ENCODE results near the gene GOLGA2. TPM values are rescaled to one million over a fixed set of nuclear protein-coding genes. Genes with fewer than 3 reads are reported as not detected.

GOLGA2 gene
- total RNA-seq, 1 donor from 2014 or later, result 53.5 TPM

GRCh38 chr9:128211186-128211980, 64.4 kb downstream of the GOLGA2 start:
- no peak overlapping the region for H3K4me3 Mint-ChIP-seq
- H3K4me1 Mint-ChIP-seq, result no peaks in the 10 kb centered on the region

GRCh38 chr9:128208946-128209669, 66.7 kb downstream of the GOLGA2 start:
- no peak overlapping the region for H3K4me3 Mint-ChIP-seq
- peaks cover 3% of the 10 kb centered on the region for H3K4me1 Mint-ChIP-seq
- DNase-seq (no peak), ATAC-seq (ENCODE audit: low read depth) (no peak)
- no peak overlapping the region for H3K27ac Mint-ChIP-seq
- intact Hi-C loops (cut with micrococcal nuclease), result no loop called here
- no peaks in the 10 kb centered on the region for H3K36me3 Mint-ChIP-seq (ENCODE audit: low read depth)
- no peak for TF ChIP-seq CTCF (IDR thresholded peaks at IDR 0.05)
- ChIA-PET CTCF (no interaction called here), POLR2A (no interaction called here)
- no peaks in the 10 kb centered on the region for H3K9me3 Mint-ChIP-seq
- peaks cover 30% of the 10 kb centered on the region for H3K27me3 Mint-ChIP-seq

More at GRCh38 chr9:128211186-128211980, 64.4 kb downstream of the GOLGA2 start:
- Mint-ChIP-seq H3K27me3 (peaks cover 15% of the 10 kb centered on the region), H3K27ac (no peak overlapping the region), H3K36me3 (ENCODE audit: low read depth) (no peaks in the 10 kb centered on the region), H3K9me3 (no peaks in the 10 kb centered on the region)
- TF ChIP-seq CTCF (IDR thresholded peaks at IDR 0.05), result no peak
- ChIA-PET POLR2A (interaction anchor here (0.6 kb wide), 2 partner anchors 51 to 53 kb away, joined by 3 to 6 read pairs; partner anchors contain the start of gene BBLN), CTCF (no interaction called here)
- no peak for ATAC-seq (ENCODE audit: low read depth)
- intact Hi-C loops (cut with micrococcal nuclease), result no loop called here
- no peak for DNase-seq

GRCh38 chr9:128208386-128208785, 67.4 kb downstream of the GOLGA2 start:
- peaks cover 3% of the 10 kb centered on the region for H3K4me1 Mint-ChIP-seq
- intact Hi-C loops (cut with micrococcal nuclease), result no loop called here
- CTCF ChIA-PET, result no interaction called here
- peaks cover 28% of the 10 kb centered on the region for H3K27me3 Mint-ChIP-seq
- ATAC-seq (ENCODE audit: low read depth) (no peak), DNase-seq (no peak)
- no peak overlapping the region for H3K27ac Mint-ChIP-seq
- no peak overlapping the region for H3K4me3 Mint-ChIP-seq
- TF ChIP-seq CTCF (IDR thresholded peaks at IDR 0.05), result no peak
- POLR2A ChIA-PET, result interaction anchor here (0.5 kb wide), 1 partner anchor 417 kb away, joined by 3 read pairs; no protein-coding TSS in a partner anchor
- H3K36me3 Mint-ChIP-seq (ENCODE audit: low read depth), result no peaks in the 10 kb centered on the region
- no peaks in the 10 kb centered on the region for H3K9me3 Mint-ChIP-seq

- H3K4me1 Mint-ChIP-seq, result peaks cover 7% of the 10 kb centered on the region
- no peak for ATAC-seq (ENCODE audit: low read depth)
- H3K27ac Mint-ChIP-seq, result no peak overlapping the region
- H3K4me3 Mint-ChIP-seq, result no peak overlapping the region
- CTCF ChIA-PET, result no interaction called here
- no peaks in the 10 kb centered on the region for H3K36me3 Mint-ChIP-seq (ENCODE audit: low read depth)
- POLR2A ChIA-PET, result interaction anchor here (0.6 kb wide), 1 partner anchor 19 kb away, joined by 8 read pairs; no protein-coding TSS in a partner anchor
- TF ChIP-seq CTCF (IDR thresholded peaks at IDR 0.05), result no peak
- intact Hi-C loops (cut with micrococcal nuclease), result no loop called here
- no peak for DNase-seq
- H3K9me3 Mint-ChIP-seq, result no peaks in the 10 kb centered on the region
- H3K27me3 Mint-ChIP-seq, result peaks cover 27% of the 10 kb centered on the region
Measured at GRCh38 chr9:128206916-128207910, 68.6 kb downstream of the GOLGA2 start.

Measured in activated B cell treated with CpG ODN at 0.5 μM for 24 hours (primary cell).